GM21786 (cell line): ENCODE results near the gene ARMC8.
A peak's percentile ranks its signal among the peaks of the same experiment; 100 is the strongest.

ENCODE experiments used
- ATAC-seq: cut with Tn5 transposase; IDR thresholded peaks from one replicate; pipeline ENCODE4 v1.9.1; 2021; ENCODE audit not compliant: unreplicated experiment

ARMC8 gene

GRCh38 chr3:138241676-138242075 is 54.6 kb downstream of the ARMC8 start:
- ATAC-seq: no peak

- ATAC-seq: no peak
Measured at GRCh38 chr3:138242466-138242865, 55.4 kb downstream of the ARMC8 start.

DNA sequence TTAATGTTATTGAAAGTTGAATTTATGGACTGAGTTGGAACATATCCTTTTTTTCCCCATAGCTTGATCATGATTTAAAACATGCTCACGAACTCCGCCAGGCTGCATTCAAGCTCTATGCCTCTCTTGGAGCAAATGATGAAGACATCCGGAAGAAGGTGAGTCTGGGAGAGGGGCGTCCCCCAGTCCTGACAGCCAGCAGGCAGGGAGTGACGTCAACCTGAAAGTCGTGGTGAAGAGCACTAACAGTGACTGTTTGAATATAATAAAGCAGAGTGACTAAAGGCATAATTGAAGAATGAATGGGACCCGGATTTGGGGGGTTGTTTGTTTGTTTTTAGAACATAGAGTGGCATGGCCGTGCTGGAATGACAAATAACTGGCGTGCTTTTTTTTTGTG is 57.9 kb downstream of the ARMC8 start:
- ATAC-seq: no peak

- no peak for ATAC-seq
Measured at GRCh38 chr3:138249636-138250035, 62.5 kb downstream of the ARMC8 start.

- no peak for ATAC-seq
Measured at GRCh38 chr3:138253609-138254008, 66.5 kb downstream of the ARMC8 start.

DNA sequence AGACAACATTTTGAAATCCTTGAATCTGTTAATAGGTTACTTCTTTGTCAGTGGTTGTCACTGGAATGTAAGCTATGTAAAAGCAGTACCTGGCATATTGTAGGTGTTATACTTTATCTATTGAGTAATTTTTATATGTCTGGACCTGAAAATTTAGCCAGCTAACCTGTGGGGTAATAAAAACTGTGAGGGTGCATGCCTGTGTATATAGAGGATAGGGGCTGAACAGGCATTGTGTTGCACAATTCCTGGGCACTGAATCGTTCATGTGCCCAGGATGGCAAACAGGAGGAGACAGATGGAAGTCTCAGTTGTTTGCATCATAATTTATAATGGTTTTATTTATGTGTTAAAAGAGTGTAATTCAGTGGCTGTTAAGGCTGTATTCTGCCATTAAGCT is 67.1 kb downstream of the ARMC8 start:
- no peak for ATAC-seq

- ATAC-seq: no peak
Measured at GRCh38 chr3:138256022-138256421, 68.9 kb downstream of the ARMC8 start.

DNA sequence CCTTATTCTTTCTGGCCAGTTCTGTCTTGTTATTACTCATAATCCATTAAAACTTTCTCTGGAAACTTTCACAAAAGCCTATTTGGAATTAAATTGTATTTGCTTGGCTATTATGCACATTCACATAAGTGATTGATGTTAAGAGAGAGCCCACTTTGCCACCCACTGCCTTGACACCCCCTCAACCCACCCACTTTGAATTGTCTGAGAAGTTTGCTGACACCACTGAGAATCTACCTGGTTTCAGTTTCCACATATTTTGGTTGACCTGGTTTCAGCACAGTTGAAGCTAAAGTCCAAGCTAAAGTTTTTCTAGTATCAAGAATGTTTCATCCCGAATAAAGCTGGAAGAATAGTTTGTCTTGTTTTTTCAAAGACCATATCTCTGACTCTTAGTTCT is 70.9 kb downstream of the ARMC8 start:
- no peak for ATAC-seq

- no peak for ATAC-seq
Measured at GRCh38 chr3:138259126-138259525, 72.0 kb downstream of the ARMC8 start.

GRCh38 chr3:138260611-138261010 is 73.5 kb downstream of the ARMC8 start:
- no peak for ATAC-seq

GRCh38 chr3:138263104-138263503 is 76.0 kb downstream of the ARMC8 start:
- ATAC-seq: no peak

GRCh38 chr3:138265745-138266144 is 78.6 kb downstream of the ARMC8 start:
- no peak for ATAC-seq

DNA sequence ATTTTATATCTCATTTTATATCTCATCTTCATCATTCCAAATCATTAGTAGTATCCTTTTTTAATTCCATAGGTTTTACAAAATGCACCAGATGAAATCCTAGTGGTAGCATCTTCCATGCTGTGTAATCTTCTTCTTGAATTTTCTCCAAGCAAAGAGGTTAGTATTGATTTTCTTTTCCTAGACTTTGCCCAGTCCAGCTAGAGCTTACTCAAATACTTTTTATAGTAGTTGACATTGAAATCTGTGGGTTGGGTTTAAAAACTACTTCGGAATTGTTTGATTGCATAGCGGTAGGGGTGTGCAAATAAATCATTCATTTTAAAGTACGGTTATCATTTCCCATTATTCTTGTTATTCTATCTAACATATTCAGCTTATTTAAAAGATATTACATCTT is 80.0 kb downstream of the ARMC8 start:
- ATAC-seq: no peak

DNA sequence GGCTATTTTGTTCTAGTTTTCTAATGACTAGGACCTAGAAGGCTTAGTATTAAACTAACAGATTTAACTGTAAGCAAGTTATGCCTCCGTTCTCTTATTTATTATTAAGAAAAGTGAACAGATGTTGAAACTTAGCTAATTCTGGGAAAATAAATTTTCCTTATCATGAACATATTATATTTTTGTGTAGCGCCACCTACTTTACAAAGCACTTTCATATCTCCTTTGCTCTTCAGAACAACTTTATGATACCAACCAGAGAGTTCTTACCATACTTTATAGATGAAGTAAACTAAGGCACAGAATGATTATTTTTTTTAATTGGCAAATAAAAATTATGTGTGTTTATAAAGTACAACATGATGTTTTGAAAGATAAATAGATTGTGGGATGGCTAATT is 83.1 kb downstream of the ARMC8 start:
- no peak for ATAC-seq

DNA sequence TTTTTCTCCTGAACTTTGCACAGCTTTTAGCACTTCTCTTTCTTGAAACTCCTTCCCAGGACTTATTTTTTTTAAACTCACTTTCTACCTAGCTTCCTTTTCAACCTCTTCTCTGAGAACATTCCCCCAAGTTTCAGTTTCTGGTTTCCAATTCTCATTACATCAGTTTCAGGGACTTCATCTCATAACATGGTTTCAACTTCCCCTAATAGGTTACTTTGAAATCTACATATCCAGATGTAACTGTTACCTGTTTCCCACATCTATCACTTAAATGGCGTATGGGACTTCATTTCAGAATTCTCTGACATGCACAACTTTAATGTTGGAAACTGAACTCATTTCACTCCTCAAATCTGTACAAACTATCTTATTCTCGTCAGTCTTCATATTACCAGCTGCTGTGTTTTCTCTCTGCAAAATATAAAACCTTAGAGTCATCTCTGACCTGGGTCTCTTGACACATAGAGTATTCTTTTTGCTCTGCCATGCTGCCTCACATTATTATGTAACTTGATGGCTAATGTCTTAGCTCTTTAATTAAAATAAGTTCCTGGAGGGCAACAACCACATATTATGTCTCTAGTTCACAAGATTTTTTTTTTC is 84.2 kb downstream of the ARMC8 start:
- ATAC-seq: peak; percentile 61

- ATAC-seq: no peak
Measured at GRCh38 chr3:138281561-138281960, 94.5 kb downstream of the ARMC8 start.

DNA sequence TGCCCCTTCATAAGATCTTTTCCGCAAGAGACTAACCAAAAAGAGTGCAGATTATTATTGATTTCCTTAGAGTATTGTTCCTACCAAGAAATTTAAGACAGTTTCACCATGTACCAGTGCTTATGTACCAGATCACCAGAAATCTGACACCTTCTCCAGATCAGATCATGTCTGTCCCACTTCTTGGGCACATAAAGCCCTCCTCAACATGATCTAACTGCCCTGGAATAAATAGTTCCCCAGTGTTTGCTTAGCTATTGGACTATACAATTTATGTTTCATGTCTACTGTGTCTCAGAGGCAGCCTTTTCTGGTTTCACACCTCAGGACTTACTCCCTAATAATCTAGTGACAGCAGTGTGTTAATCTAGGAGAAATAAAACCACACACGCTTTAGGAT is 95.7 kb downstream of the ARMC8 start:
- no peak for ATAC-seq

- ATAC-seq: no peak
Measured at GRCh38 chr3:138284079-138284478, 97.0 kb downstream of the ARMC8 start.

DNA sequence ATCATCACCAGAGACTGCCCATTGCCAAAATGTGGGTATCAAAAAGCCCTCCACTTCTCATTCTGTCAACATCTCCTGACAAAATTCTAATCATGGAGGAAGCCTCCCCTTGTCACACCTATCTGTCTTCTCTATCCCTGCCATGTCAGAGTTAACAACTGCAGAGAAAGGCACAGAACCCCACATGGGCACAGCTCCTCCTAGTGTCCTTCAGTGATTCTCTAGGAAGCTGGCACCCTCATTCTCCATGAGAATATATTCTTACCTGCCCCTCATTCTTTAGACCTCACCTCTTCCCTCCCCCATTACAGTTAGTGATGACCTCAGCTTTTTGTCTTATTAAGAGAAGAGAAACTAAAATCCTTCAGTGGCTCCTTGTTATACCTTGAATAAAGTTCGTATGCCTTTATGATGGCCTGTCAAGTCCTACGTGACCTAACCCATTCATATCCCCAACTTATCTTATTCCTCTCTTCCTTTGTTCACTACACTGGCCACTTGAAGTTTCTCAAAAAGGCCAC is 97.9 kb downstream of the ARMC8 start:
- ATAC-seq: no peak

DNA sequence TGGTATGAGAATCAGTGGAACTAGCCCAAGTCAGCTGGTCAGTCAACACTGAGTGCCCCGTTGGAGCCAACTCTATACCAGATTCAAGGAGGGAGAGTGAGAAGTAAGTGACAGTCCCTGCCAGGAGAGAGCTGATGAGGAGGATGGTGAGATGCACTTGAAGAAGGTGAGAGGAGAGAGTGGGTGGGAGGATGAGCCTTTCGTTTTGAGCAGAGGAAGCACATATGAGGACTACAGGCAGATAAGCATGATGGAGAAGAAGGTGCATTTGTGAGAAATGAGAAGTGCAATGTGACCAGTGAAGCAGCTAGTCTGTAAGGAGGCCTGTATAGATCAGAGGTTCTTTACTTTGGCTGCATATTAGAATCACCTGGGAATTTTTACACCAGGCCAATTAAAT is 102.2 kb downstream of the ARMC8 start:
- no peak for ATAC-seq

DNA sequence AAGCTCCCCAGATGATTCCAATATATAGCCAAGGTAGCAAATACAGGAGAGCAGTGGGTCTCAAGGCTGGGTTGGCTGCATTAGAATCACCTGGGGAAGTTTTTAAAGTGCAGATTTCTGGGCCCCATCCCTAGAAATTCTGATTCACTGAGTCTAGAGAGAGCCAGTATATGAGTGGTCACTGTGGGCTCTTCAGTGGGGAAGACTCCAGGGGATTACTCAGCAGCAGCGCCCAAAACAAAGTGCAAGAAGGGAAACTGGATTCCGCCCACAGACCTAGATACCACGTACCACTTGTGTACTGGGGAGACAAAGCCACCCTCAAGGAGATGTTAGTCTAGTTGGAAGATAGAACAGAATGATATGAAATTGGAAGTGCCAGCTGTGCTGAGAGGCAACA is 102.6 kb downstream of the ARMC8 start:
- no peak for ATAC-seq

GRCh38 chr3:138296639-138297038 is 109.5 kb downstream of the ARMC8 start:
- no peak for ATAC-seq

DNA sequence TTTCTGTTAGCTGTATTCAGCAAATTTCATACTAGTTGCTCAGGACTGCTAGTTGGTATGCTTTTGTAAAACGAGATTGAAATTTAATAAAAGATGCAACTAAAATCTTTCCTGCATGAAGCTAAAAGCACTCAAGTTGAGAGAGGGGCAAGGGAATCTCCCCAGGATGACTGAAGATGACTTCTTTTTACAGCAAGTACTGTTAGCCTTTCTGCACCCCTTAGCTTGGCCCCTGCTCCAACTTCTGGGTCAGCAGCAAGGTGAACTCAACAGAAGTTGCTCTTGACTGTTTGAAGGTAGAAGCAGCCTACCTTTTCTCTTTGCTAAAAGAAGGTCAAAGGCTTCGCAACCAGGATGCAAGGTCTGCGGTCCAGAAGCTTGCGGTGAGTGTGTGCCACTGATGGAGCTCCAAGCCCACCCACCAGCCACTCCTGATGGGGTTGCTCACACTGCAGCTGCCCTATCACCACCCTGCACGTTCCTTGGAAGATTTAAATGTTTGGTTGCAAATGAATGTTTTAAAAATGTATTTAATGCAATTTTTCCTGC is 110.0 kb downstream of the ARMC8 start:
- ATAC-seq: no peak
